HEK293T (cell line): ENCODE results near the gene EFEMP1.

Experiments
- BHLHE40 ChIP-seq: fragments of 450-650 bp; IDR thresholded peaks from 2 replicates; pipeline ENCODE4 v1.6.1; 2016; ENCODE audit warnings: mild to moderate bottlenecking, moderate library complexity, borderline replicate concordance
- FOXA1 ChIP-seq: fragments of 450-650 bp; IDR thresholded peaks from 2 replicates; pipeline ENCODE4 v1.6.1; 2016; ENCODE audit warnings: mild to moderate bottlenecking
- FOXK2 ChIP-seq: fragments of 450-650 bp; IDR thresholded peaks from 2 replicates; pipeline ENCODE4 v1.6.1; 2016; ENCODE audit warnings: mild to moderate bottlenecking
- FOXM1 ChIP-seq: fragments of 450-650 bp; IDR thresholded peaks from 2 replicates; pipeline ENCODE4 v1.6.1; 2017; ENCODE audit warnings: mild to moderate bottlenecking, borderline replicate concordance
- LEF1 ChIP-seq: fragments of 450-650 bp; IDR thresholded peaks from 2 replicates; pipeline ENCODE4 v1.6.1; 2017; ENCODE audit warnings: mild to moderate bottlenecking, borderline replicate concordance
- SUZ12 ChIP-seq: fragments of 450-650 bp; IDR thresholded peaks from 2 replicates; pipeline ENCODE4 v1.6.1; 2016; ENCODE audit warnings: mild to moderate bottlenecking
- ZNF384 ChIP-seq: fragments of 450-650 bp; IDR thresholded peaks from 2 replicates; pipeline ENCODE4 v1.6.1; 2016

- TF ChIP-seq SUZ12: no peak
- no peak for TF ChIP-seq FOXM1
- no peak for TF ChIP-seq BHLHE40
- no peak for TF ChIP-seq FOXA1
- TF ChIP-seq FOXK2: no peak
- TF ChIP-seq LEF1: no peak
- no peak for TF ChIP-seq ZNF384
Measured at GRCh38 chr2:55827855-55828254, 95.7 kb downstream of the EFEMP1 start.
